Measurements from ENCODE around the gene PROB1. TPM values are rescaled to one million over a fixed set of nuclear protein-coding genes. Genes with fewer than 3 reads are reported as not detected.

The PROB1 gene
- total and polyA plus RNA-seq, 2 of the 13 experiments (the other 11 are each of a cell fraction or from before 2014, with no cell fraction given) = 0.69 to 1.1 TPM

- peak; percentile 16; the same call in 1 of the 2 replicates for TF ChIP-seq ZSCAN21 (CRISPR knock-in tag; IDR thresholded peaks at IDR 0.05; ENCODE audit: borderline replicate concordance)
- no peak for TF ChIP-seq ZNF326 (CRISPR knock-in tag; IDR thresholded peaks at IDR 0.05; ENCODE audit: borderline replicate concordance)
- TF ChIP-seq, protein P1, sequence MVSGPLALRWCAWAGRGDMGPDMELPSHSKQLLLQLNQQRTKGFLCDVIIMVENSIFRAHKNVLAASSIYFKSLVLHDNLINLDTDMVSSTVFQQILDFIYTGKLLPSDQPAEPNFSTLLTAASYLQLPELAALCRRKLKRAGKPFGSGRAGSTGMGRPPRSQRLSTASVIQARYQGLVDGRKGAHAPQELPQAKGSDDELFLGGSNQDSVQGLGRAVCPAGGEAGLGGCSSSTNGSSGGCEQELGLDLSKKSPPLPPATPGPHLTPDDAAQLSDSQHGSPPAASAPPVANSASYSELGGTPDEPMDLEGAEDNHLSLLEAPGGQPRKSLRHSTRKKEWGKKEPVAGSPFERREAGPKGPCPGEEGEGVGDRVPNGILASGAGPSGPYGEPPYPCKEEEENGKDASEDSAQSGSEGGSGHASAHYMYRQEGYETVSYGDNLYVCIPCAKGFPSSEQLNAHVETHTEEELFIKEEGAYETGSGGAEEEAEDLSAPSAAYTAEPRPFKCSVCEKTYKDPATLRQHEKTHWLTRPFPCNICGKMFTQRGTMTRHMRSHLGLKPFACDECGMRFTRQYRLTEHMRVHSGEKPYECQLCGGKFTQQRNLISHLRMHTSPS (CRISPR knock-in tag; IDR thresholded peaks at IDR 0.05; ENCODE audit: low read depth) = peak; percentile 54; the same call in 1 of the 2 replicates
- TF ChIP-seq JUNB (CRISPR knock-in tag; IDR thresholded peaks at IDR 0.05; ENCODE audit: borderline replicate concordance) = no peak
- peak; percentile 69 for TF ChIP-seq JUN (CRISPR knock-in tag; IDR thresholded peaks at IDR 0.05)
- peak; percentile 85; the same call in 1 of the 2 replicates for TF ChIP-seq ZNF607 (CRISPR knock-in tag; IDR thresholded peaks at IDR 0.05; ENCODE audit: borderline replicate concordance)
- peak; percentile 52; the same call in 1 of the 2 replicates for TF ChIP-seq ZSCAN29 (CRISPR knock-in tag; conservative IDR thresholded peaks at IDR 0.05)
- no peak for TF ChIP-seq SMAD3 (CRISPR knock-in tag; IDR thresholded peaks at IDR 0.05)
- TF ChIP-seq ATF7 (IDR thresholded peaks at IDR 0.05) = no peak
- TF ChIP-seq ATF7 (CRISPR knock-in tag; IDR thresholded peaks at IDR 0.05) = peak; percentile 75
- TF ChIP-seq, protein P2, sequence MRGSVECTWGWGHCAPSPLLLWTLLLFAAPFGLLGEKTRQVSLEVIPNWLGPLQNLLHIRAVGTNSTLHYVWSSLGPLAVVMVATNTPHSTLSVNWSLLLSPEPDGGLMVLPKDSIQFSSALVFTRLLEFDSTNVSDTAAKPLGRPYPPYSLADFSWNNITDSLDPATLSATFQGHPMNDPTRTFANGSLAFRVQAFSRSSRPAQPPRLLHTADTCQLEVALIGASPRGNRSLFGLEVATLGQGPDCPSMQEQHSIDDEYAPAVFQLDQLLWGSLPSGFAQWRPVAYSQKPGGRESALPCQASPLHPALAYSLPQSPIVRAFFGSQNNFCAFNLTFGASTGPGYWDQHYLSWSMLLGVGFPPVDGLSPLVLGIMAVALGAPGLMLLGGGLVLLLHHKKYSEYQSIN (CRISPR knock-in tag; IDR thresholded peaks at IDR 0.05; ENCODE audit: borderline replicate concordance) = no peak
- TF ChIP-seq CTCF (CRISPR knock-in tag; IDR thresholded peaks at IDR 0.05) = peak; percentile 96
- no peak; the same call in 1 of the 2 replicates for TF ChIP-seq ZBTB43 (CRISPR knock-in tag; conservative IDR thresholded peaks at IDR 0.05)
- no peak for TF ChIP-seq THRA (CRISPR knock-in tag; IDR thresholded peaks at IDR 0.05; ENCODE audit: borderline replicate concordance)
- TF ChIP-seq ZNF768 (CRISPR knock-in tag; IDR thresholded peaks at IDR 0.05) = peak; percentile 67; the same call in 1 of the 2 replicates
- no peak for TF ChIP-seq ZNF24 (IDR thresholded peaks at IDR 0.05)
- TF ChIP-seq ZFP37 (CRISPR knock-in tag; IDR thresholded peaks at IDR 0.05; ENCODE audit: borderline replicate concordance) = peak; percentile 78; the same call in 1 of the 2 replicates
- TF ChIP-seq, protein P3, sequence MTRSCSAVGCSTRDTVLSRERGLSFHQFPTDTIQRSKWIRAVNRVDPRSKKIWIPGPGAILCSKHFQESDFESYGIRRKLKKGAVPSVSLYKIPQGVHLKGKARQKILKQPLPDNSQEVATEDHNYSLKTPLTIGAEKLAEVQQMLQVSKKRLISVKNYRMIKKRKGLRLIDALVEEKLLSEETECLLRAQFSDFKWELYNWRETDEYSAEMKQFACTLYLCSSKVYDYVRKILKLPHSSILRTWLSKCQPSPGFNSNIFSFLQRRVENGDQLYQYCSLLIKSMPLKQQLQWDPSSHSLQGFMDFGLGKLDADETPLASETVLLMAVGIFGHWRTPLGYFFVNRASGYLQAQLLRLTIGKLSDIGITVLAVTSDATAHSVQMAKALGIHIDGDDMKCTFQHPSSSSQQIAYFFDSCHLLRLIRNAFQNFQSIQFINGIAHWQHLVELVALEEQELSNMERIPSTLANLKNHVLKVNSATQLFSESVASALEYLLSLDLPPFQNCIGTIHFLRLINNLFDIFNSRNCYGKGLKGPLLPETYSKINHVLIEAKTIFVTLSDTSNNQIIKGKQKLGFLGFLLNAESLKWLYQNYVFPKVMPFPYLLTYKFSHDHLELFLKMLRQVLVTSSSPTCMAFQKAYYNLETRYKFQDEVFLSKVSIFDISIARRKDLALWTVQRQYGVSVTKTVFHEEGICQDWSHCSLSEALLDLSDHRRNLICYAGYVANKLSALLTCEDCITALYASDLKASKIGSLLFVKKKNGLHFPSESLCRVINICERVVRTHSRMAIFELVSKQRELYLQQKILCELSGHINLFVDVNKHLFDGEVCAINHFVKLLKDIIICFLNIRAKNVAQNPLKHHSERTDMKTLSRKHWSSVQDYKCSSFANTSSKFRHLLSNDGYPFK (CRISPR knock-in tag; IDR thresholded peaks at IDR 0.05; ENCODE audit: borderline replicate concordance) = peak; percentile 78; the same call in 1 of the 2 replicates
Measured at GRCh38 chr5:139341689-139342422, 53.0 kb downstream of the PROB1 start, which contains the start of gene PAIP2 (continued).
